NOMO-1 treated with DMSO at 0.1 percent for 48 hours (cell line): ENCODE results near the gene RGS5.

Experiments
- DNase-seq: peaks from one replicate; lab custom pipeline; 2025; ENCODE audit not compliant: unreplicated experiment; lab: John Stamatoyannopoulos, UW

The RGS5 gene

DNA sequence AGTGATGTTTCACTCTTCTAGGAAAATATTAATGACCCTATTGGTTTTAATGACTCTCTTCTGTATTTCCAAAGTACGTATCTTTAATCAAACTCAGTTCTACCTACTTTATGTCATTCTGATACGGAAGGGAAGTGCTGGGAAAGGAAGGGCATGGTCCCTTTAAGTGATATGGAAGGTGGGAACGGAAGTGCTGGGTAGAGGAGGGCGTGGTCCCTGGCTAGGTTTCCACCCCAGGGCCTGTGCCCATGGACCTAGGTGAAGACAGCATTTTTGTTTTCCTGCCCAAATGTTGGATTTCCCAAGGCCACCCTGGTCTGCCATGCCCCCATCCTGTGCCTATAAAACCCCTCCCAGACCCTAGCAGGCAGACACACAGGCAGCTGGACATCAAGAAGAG is 109.5 kb downstream of the RGS5 start:
- DNase-seq = no peak
